K562 (cell line): ENCODE measurements around the gene SKAP1.

Experiments
- CCAR2 ChIP-seq: fragments of 200-400 bp; formaldehyde crosslinking; IDR thresholded peaks from 2 replicates; pipeline ENCODE4 v1.6.1; 2017; ENCODE audit warnings: mild to moderate bottlenecking, low read depth, low read length
- EGR1 ChIP-seq: fragments of 450-650 bp; conservative IDR thresholded peaks from 2 replicates; pipeline ENCODE4 v1.6.1; 2017; ENCODE audit warnings: mild to moderate bottlenecking
- ELK1 ChIP-seq: sonication (generic); formaldehyde crosslinking; IDR thresholded peaks from 2 replicates; pipeline ENCODE4 v1.8.1; 2022; ENCODE audit warnings: missing genetic modification reagents
- LARP7 ChIP-seq: fragments of 450-650 bp; IDR thresholded peaks from 2 replicates; pipeline ENCODE4 v1.6.1; 2016
- POLR2AphosphoS2 ChIP-seq: IDR thresholded peaks from 2 replicates; pipeline ENCODE4 v1.6.1; 2012; ENCODE audit warnings: low read length, improper control_type of control experiment
- RAD21 ChIP-seq, 2 experiments: fragments of 250-450 bp in 1 of 2; fragments of 450-650 bp in 1 of 2; sonication (Bioruptor Pico) in 1 of 2; formaldehyde crosslinking in 1 of 2; IDR thresholded peaks in 1 of 2; conservative IDR thresholded peaks in 1 of 2; 2 replicates each; pipeline versions ENCODE4 v1.4.0 to v1.8.0; 2020 to 2022; ENCODE audit warnings: mild to moderate bottlenecking in 2 of 2, moderate library complexity in 1 of 2
- TAF1 ChIP-seq: IDR thresholded peaks from 2 replicates; pipeline ENCODE4 v1.6.1; 2011; ENCODE audit warnings: mild to moderate bottlenecking, low read length, moderate library complexity; ENCODE audit not compliant: insufficient read depth, control insufficient read depth, severe bottlenecking; ENCODE audit errors: extremely low read depth
- ZBTB17 ChIP-seq: fragments of 450-650 bp; formaldehyde crosslinking; IDR thresholded peaks from 2 replicates; pipeline ENCODE4 v1.4.0; 2020; ENCODE audit warnings: mild to moderate bottlenecking
- ZNF124 ChIP-seq: sonication (generic); formaldehyde crosslinking; IDR thresholded peaks from 2 replicates; pipeline ENCODE4 v1.8.1; 2022; ENCODE audit warnings: missing genetic modification reagents
- ZNF24 ChIP-seq: fragments of 450-650 bp; IDR thresholded peaks from 2 replicates; pipeline ENCODE4 v1.6.1; 2016
- ZNF449 ChIP-seq: fragments of 250-450 bp; sonication (Bioruptor Pico); IDR thresholded peaks from 2 replicates; pipeline ENCODE4 v1.8.0; 2022; ENCODE audit warnings: moderate library complexity, mild to moderate bottlenecking, inconsistent platforms
- ZNF79 ChIP-seq: fragments of 250-450 bp; sonication (Bioruptor Pico); IDR thresholded peaks from 2 replicates; pipeline ENCODE4 v1.4.0; 2020; ENCODE audit warnings: low read depth, mild to moderate bottlenecking, moderate library complexity
- ZNF830 ChIP-seq: fragments of 250-450 bp; sonication (Bioruptor Pico); IDR thresholded peaks from 2 replicates; pipeline ENCODE4 v1.5.0; 2021; ENCODE audit warnings: mild to moderate bottlenecking

GRCh38 chr17:48207776-48208544 lies 222.1 kb downstream of the SKAP1 start:
- TF ChIP-seq EGR1 (no peak), ZBTB17 (no peak), ZNF830 (CRISPR knock-in tag) (no peak), ZNF449 (CRISPR knock-in tag) (no peak), CCAR2 (no peak), POLR2AphosphoS2 (no peak), ZNF24 (no peak), RAD21 (CRISPR knock-in tag; conservative IDR thresholded peaks at IDR 0.05 in 1 of 2, IDR thresholded peaks at IDR 0.05 in 1 of 2) (no peak), LARP7 (no peak), ELK1 (CRISPR knock-in tag) (no peak), ZNF79 (CRISPR knock-in tag) (no peak), ZNF124 (CRISPR knock-in tag) (no peak), TAF1 (no peak)
